ENCODE measurements around the gene COL5A1.
"Not testable (repeated sequence)": the region's sequence is repeated elsewhere in the genome, so short reads cannot be mapped to it uniquely, and the experiment has no call there.

COL5A1 gene

GRCh38 chr9:134846187-134846586 is 204.6 kb downstream of the COL5A1 start:
- no peak for DNase-seq

GRCh38 chr9:134846699-134847098 is 205.1 kb downstream of the COL5A1 start:
- no peak for DNase-seq

GRCh38 chr9:134847138-134847537 is 205.5 kb downstream of the COL5A1 start:
- DNase-seq, result no peak

- DNase-seq, result no peak
Measured at GRCh38 chr9:134847752-134848432, 206.3 kb downstream of the COL5A1 start.

- no peak for DNase-seq
Measured at GRCh38 chr9:134848504-134848903, 206.9 kb downstream of the COL5A1 start.

GRCh38 chr9:134850611-134851010 is 209.0 kb downstream of the COL5A1 start:
- no peak for DNase-seq

GRCh38 chr9:134851020-134851419 is 209.4 kb downstream of the COL5A1 start:
- peak; percentile 7 for DNase-seq

- DNase-seq, result no peak
Measured at GRCh38 chr9:134852906-134853654, 211.5 kb downstream of the COL5A1 start.

- DNase-seq, result no peak
Measured at GRCh38 chr9:134853893-134854292, 212.3 kb downstream of the COL5A1 start.

- no peak for DNase-seq
Measured at GRCh38 chr9:134854541-134854981, 213.0 kb downstream of the COL5A1 start.

GRCh38 chr9:134855231-134855899 is 213.8 kb downstream of the COL5A1 start:
- no peak for DNase-seq

- DNase-seq, result no peak
Measured at GRCh38 chr9:134855900-134856377, 214.3 kb downstream of the COL5A1 start.

GRCh38 chr9:134857451-134857850 is 215.8 kb downstream of the COL5A1 start:
- DNase-seq, result not testable (repeated sequence)

GRCh38 chr9:134858051-134858841 is 216.6 kb downstream of the COL5A1 start:
- DNase-seq, result no peak

GRCh38 chr9:134860510-134860909 is 218.9 kb downstream of the COL5A1 start:
- DNase-seq, result no peak

- DNase-seq, result no peak
Measured at GRCh38 chr9:134861595-134862334, 220.2 kb downstream of the COL5A1 start.

GRCh38 chr9:134863306-134863902 is 221.8 kb downstream of the COL5A1 start:
- no peak for DNase-seq

GRCh38 chr9:134863941-134864820 is 222.6 kb downstream of the COL5A1 start:
- DNase-seq, result peak; percentile 18

- peak; percentile 13 for DNase-seq
Measured at GRCh38 chr9:134864821-134865190, 223.2 kb downstream of the COL5A1 start.

- DNase-seq, result peak; percentile 8
Measured at GRCh38 chr9:134867917-134868750, 226.5 kb downstream of the COL5A1 start.
